Trophoblast cell (in vitro differentiated cells and primary cell): ENCODE measurements around the gene SHKBP1.

ENCODE experiments used
- DNase-seq, 2 donors: peaks; one replicate each; pipeline ENCODE4 v3.0.0-alpha.2; 2016
- H2AFZ ChIP-seq: 2 replicates; pipeline ENCODE4 v1.6.1; 2013; ENCODE audit warnings: low read length, moderate library complexity, mild to moderate bottlenecking; ENCODE audit not compliant: insufficient read depth, poor library complexity
- H2AK5ac ChIP-seq: 2 replicates; pipeline ENCODE4 v1.6.1; 2013; ENCODE audit warnings: mild to moderate bottlenecking, low read length
- H2BK120ac ChIP-seq: 2 replicates; pipeline ENCODE4 v1.6.1; 2013; ENCODE audit warnings: low read length, mild to moderate bottlenecking, moderate library complexity; ENCODE audit not compliant: insufficient read depth, poor library complexity
- H2BK12ac ChIP-seq: 2 replicates; pipeline ENCODE4 v1.6.1; 2013; ENCODE audit warnings: mild to moderate bottlenecking, low read length, moderate library complexity
- H2BK5ac ChIP-seq: 2 replicates; pipeline ENCODE4 v1.6.1; 2013; ENCODE audit warnings: low read length, low read depth, moderate library complexity, mild to moderate bottlenecking; ENCODE audit not compliant: poor library complexity
- H3K14ac ChIP-seq: 2 replicates; pipeline ENCODE4 v1.6.1; 2013; ENCODE audit warnings: mild to moderate bottlenecking, low read length
- H3K18ac ChIP-seq: 2 replicates; pipeline ENCODE4 v1.6.1; 2013; ENCODE audit warnings: mild to moderate bottlenecking, low read length
- H3K23ac ChIP-seq: 2 replicates; pipeline ENCODE4 v1.6.1; 2013; ENCODE audit warnings: low read length
- H3K27ac ChIP-seq: 2 replicates; pipeline ENCODE4 v1.5.1; 2013; ENCODE audit warnings: low read depth, mild to moderate bottlenecking, inconsistent platforms, low read length, moderate library complexity
- H3K27me3 ChIP-seq: 2 replicates; pipeline ENCODE4 v1.6.1; 2013; ENCODE audit warnings: inconsistent platforms, mild to moderate bottlenecking, low read length, moderate library complexity; ENCODE audit not compliant: insufficient read depth
- H3K36me3 ChIP-seq, 2 experiments: 1 replicate in 1 of 2; 2 replicates in 1 of 2; pipeline ENCODE4 v1.6.1; 2013; ENCODE audit warnings: low read length in 2 of 2, mild to moderate bottlenecking in 2 of 2, moderate library complexity in 1 of 2; ENCODE audit not compliant: insufficient read depth in 2 of 2, control insufficient read depth in 1 of 2
- H3K4ac ChIP-seq: 2 replicates; pipeline ENCODE4 v1.6.1; 2013; ENCODE audit warnings: low read depth, mild to moderate bottlenecking, low read length, moderate library complexity
- H3K4me1 ChIP-seq, 2 experiments: 1 replicate in 1 of 2; 2 replicates in 1 of 2; pipeline ENCODE4 v1.6.1; 2013; ENCODE audit warnings: low read length in 2 of 2, mild to moderate bottlenecking in 2 of 2, moderate library complexity in 1 of 2; ENCODE audit not compliant: insufficient read depth in 2 of 2, control insufficient read depth in 1 of 2
- H3K4me2 ChIP-seq: 2 replicates; pipeline ENCODE4 v1.6.1; 2013; ENCODE audit warnings: inconsistent platforms, mild to moderate bottlenecking, low read length, moderate library complexity
- H3K4me3 ChIP-seq: 2 replicates; pipeline ENCODE4 v1.5.1; 2013; ENCODE audit warnings: mild to moderate bottlenecking, low read depth, low read length, inconsistent platforms
- H3K79me1 ChIP-seq: one replicate; pipeline ENCODE4 v1.6.1; 2013; ENCODE audit warnings: low read length
- H3K79me2 ChIP-seq: 2 replicates; pipeline ENCODE4 v1.6.1; 2013; ENCODE audit warnings: low read length, mild to moderate bottlenecking; ENCODE audit not compliant: control insufficient read depth, insufficient read depth, poor library complexity
- H3K9ac ChIP-seq: 2 replicates; pipeline ENCODE4 v1.6.1; 2013; ENCODE audit warnings: mild to moderate bottlenecking, low read length
- H3K9me3 ChIP-seq: 2 replicates; pipeline ENCODE4 v1.6.1; 2013; ENCODE audit warnings: low read depth, mild to moderate bottlenecking, control low read depth, inconsistent platforms, low read length; ENCODE audit not compliant: insufficient read depth
- H4K12ac ChIP-seq: 2 replicates; pipeline ENCODE4 v1.6.1; 2013; ENCODE audit warnings: low read depth, mild to moderate bottlenecking, low read length, moderate library complexity
- H4K8ac ChIP-seq: 2 replicates; pipeline ENCODE4 v1.6.1; 2013; ENCODE audit warnings: low read depth, mild to moderate bottlenecking, low read length, moderate library complexity
- H4K91ac ChIP-seq: one replicate; pipeline ENCODE4 v1.6.1; 2013; ENCODE audit warnings: low read depth, mild to moderate bottlenecking, low read length, moderate library complexity
- WGBS: extraction: QIAGEN DNeasy Blood & Tissue Kit; methylation state at CpG from one replicate; pipeline ENCODE4 v1.1.7; 2013; ENCODE audit warnings: missing lambda C conversion rate; ENCODE audit not compliant: insufficient read length, insufficient coverage; ENCODE audit errors: extremely low coverage; 5-methylcytosine and 5-hydroxymethylcytosine counted together

The SHKBP1 gene

GRCh38 chr19:40639638-40639982 is 62.9 kb downstream of the SHKBP1 start:
- Histone ChIP-seq H3K79me1 (peaks cover 11% of the 10 kb centered on the region), H3K9ac (no peak overlapping the region), H2BK12ac (peak overlapping the region; percentile 87), H2AFZ (peak overlapping the region; percentile 17), H3K4me3 (no peak overlapping the region), H4K91ac (peak overlapping the region; percentile 94), H2BK120ac (peak overlapping the region; percentile 68), H3K9me3 (peaks cover 3% of the 10 kb centered on the region), H3K4me2 (no peak overlapping the region), H3K4me1 (peaks cover 8 to 10% of the 10 kb centered on the region in 2 experiments), H2BK5ac (no peak overlapping the region), H3K14ac (no peak overlapping the region), H3K18ac (peak overlapping the region; percentile 66), H3K27me3 (no peaks in the 10 kb centered on the region), H4K12ac (no peak overlapping the region), H3K23ac (no peak overlapping the region), H4K8ac (peak overlapping the region; percentile 9), H3K27ac (no peak overlapping the region), H3K4ac (no peak overlapping the region), H3K36me3 (no peaks in the 10 kb centered on the region), H3K79me2 (peaks cover 1% of the 10 kb centered on the region), H2AK5ac (peak overlapping the region; percentile 5)
- WGBS: no CpG with 5 or more reads among the region's 6 CpGs
- no peak for DNase-seq

- Histone ChIP-seq H3K4ac (peak overlapping the region; percentile 65), H3K4me1 (peaks cover 8 to 10% of the 10 kb centered on the region in 2 experiments), H3K36me3 (no peaks in the 10 kb centered on the region), H3K27ac (peak overlapping the region; percentile 42), H2BK12ac (peak overlapping the region; percentile 85), H2AK5ac (peak overlapping the region; percentile 93), H3K23ac (no peak overlapping the region), H3K9ac (no peak overlapping the region), H3K27me3 (no peaks in the 10 kb centered on the region), H4K12ac (peak overlapping the region; percentile 81), H4K91ac (peak overlapping the region; percentile 96), H3K79me2 (peaks cover 1% of the 10 kb centered on the region), H2BK120ac (peak overlapping the region; percentile 94), H3K18ac (peak overlapping the region; percentile 96), H2BK5ac (peak overlapping the region; percentile 94), H3K14ac (peak overlapping the region; percentile 86), H2AFZ (peak overlapping the region; percentile 48), H3K79me1 (peaks cover 11% of the 10 kb centered on the region), H3K9me3 (no peaks in the 10 kb centered on the region), H3K4me3 (no peak overlapping the region), H3K4me2 (no peak overlapping the region), H4K8ac (peak overlapping the region; percentile 92)
- no CpG with 5 or more reads among the region's 5 CpGs for WGBS
- no peak for DNase-seq
Observed at GRCh38 chr19:40640744-40641143, 64.1 kb downstream of the SHKBP1 start.
